ENCODE measurements around the gene TYRO3.
"Not testable (repeated sequence)": the region's sequence is repeated elsewhere in the genome, so short reads cannot be mapped to it uniquely, and the experiment has no call there.

Gene TYRO3

GRCh38 chr15:41554343-41554742, 4.7 kb upstream of the TYRO3 start:
- DNase-seq (ENCODE audit: low read depth), result no peak

- no peak for DNase-seq (ENCODE audit: low read depth)
Measured at GRCh38 chr15:41554915-41555314, 4.1 kb upstream of the TYRO3 start.

- DNase-seq (ENCODE audit: low read depth), result no peak
Measured at GRCh38 chr15:41556677-41557076, 2.3 kb upstream of the TYRO3 start.

- peak; percentile 52 for DNase-seq (ENCODE audit: low read depth)
Measured at GRCh38 chr15:41557673-41558399, 1.2 kb upstream of the TYRO3 start.

- no peak for DNase-seq (ENCODE audit: low read depth)
Measured at GRCh38 chr15:41559239-41559782, 299 bp downstream of the TYRO3 start.

GRCh38 chr15:41560572-41560874, 1.5 kb downstream of the TYRO3 start:
- no peak for DNase-seq (ENCODE audit: low read depth)

GRCh38 chr15:41561104-41561776, 2.2 kb downstream of the TYRO3 start:
- DNase-seq (ENCODE audit: low read depth), result no peak

GRCh38 chr15:41561777-41562145, 2.7 kb downstream of the TYRO3 start:
- no peak for DNase-seq (ENCODE audit: low read depth)

GRCh38 chr15:41562244-41562643, 3.2 kb downstream of the TYRO3 start:
- DNase-seq (ENCODE audit: low read depth), result no peak

GRCh38 chr15:41562784-41563198, 3.8 kb downstream of the TYRO3 start:
- no peak for DNase-seq (ENCODE audit: low read depth)

GRCh38 chr15:41564286-41564959, 5.4 kb downstream of the TYRO3 start:
- DNase-seq (ENCODE audit: low read depth), result no peak

- no peak for DNase-seq (ENCODE audit: low read depth)
Measured at GRCh38 chr15:41564960-41565502, 6.0 kb downstream of the TYRO3 start.

- DNase-seq (ENCODE audit: low read depth), result no peak
Measured at GRCh38 chr15:41565702-41566101, 6.7 kb downstream of the TYRO3 start.

GRCh38 chr15:41566121-41566885, 7.3 kb downstream of the TYRO3 start:
- DNase-seq (ENCODE audit: low read depth), result no peak

GRCh38 chr15:41567261-41567660, 8.2 kb downstream of the TYRO3 start:
- DNase-seq (ENCODE audit: low read depth), result no peak

GRCh38 chr15:41567862-41568261, 8.8 kb downstream of the TYRO3 start:
- DNase-seq (ENCODE audit: low read depth), result no peak

GRCh38 chr15:41568350-41569017, 9.5 kb downstream of the TYRO3 start:
- no peak for DNase-seq (ENCODE audit: low read depth)

GRCh38 chr15:41569232-41569631, 10.2 kb downstream of the TYRO3 start:
- not testable (repeated sequence) for DNase-seq (ENCODE audit: low read depth)

- no peak for DNase-seq (ENCODE audit: low read depth)
Measured at GRCh38 chr15:41570764-41571163, 11.8 kb downstream of the TYRO3 start.

GRCh38 chr15:41571948-41572347, 12.9 kb downstream of the TYRO3 start:
- DNase-seq (ENCODE audit: low read depth), result no peak

- DNase-seq (ENCODE audit: low read depth), result no peak
Measured at GRCh38 chr15:41572866-41573265, 13.9 kb downstream of the TYRO3 start.

GRCh38 chr15:41573396-41573795, 14.4 kb downstream of the TYRO3 start:
- DNase-seq (ENCODE audit: low read depth), result no peak

Measured in HS-5 (cell line).